Activated T-cell treated with anti-CD3 and anti-CD28 coated beads for 4 hours (primary cell): ENCODE results near the gene PDE6H.
A peak's percentile ranks its signal among the peaks of the same experiment; 100 is the strongest.

Source experiments
- DNase-seq: peaks from one replicate; pipeline ENCODE4 v3.0.0-alpha.2; 2020

Gene PDE6H

DNA sequence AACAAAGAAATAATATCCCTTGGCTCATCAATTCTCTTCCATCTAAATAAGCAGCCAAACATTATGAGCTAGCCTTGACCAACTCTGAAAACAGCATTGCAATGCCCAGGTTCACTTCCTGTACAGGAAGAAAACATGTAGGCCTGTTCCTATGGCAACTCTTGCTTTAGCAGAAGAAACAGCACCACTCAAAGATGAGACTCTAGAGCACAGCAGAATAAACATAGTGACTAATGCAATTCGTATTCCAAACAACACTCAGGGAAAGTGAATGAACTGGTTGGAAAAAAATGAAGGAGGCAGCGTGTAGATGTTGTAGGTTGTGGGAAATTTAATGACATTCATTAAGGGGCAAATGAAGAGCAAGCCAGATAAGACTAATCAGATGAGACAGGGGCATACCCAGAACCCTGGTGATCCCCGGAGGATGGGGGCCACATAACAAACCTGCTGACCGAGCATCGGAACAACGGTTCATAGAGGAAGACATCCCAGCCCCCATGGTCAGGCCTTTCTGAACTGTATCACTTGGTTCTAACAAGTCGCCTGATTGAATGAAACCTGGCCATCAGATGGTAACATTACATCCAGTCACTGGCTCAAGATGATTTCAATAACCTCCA lies 20.4 kb upstream of the PDE6H start:
- DNase-seq, result no peak

DNA sequence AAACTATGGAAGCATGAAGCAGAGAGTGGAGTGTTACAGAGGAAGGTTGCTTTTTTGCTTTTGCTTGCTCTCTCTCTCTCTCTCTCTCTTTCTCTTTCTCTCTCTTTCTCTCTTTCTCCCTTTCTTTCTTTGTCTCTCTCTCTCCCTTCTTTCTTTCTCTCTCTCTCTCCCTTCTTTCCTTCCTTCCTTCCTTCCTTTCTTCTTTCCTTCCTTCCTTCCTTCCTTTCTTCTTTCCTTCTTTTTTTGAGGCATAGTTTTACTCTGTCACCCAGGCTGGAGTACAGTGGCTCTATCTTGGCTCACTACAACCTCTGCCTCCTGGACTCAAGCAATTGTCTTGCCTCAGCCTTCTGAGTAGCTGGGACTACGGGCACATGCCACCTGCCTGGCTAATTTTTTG lies 19.1 kb upstream of the PDE6H start:
- no peak for DNase-seq

DNA sequence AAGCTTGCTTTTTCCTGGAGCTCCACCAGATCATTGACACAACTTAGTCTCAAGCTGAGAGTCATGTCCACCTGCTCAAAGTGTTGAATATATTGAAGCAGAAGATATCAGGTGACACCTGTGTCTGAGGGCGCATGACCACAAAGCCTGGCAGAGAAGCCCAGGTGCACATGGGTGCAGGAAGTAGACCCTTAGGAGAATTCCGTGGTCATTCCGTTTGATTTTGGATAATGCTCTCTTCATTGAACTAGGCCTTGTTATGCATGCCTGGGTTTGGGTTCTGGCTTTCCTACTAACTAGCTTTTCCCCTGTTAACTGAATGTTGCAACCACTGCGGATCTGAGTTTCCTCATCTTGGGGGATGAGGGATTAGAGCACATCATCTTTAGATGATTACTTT lies 18.6 kb upstream of the PDE6H start:
- DNase-seq, result no peak

DNA sequence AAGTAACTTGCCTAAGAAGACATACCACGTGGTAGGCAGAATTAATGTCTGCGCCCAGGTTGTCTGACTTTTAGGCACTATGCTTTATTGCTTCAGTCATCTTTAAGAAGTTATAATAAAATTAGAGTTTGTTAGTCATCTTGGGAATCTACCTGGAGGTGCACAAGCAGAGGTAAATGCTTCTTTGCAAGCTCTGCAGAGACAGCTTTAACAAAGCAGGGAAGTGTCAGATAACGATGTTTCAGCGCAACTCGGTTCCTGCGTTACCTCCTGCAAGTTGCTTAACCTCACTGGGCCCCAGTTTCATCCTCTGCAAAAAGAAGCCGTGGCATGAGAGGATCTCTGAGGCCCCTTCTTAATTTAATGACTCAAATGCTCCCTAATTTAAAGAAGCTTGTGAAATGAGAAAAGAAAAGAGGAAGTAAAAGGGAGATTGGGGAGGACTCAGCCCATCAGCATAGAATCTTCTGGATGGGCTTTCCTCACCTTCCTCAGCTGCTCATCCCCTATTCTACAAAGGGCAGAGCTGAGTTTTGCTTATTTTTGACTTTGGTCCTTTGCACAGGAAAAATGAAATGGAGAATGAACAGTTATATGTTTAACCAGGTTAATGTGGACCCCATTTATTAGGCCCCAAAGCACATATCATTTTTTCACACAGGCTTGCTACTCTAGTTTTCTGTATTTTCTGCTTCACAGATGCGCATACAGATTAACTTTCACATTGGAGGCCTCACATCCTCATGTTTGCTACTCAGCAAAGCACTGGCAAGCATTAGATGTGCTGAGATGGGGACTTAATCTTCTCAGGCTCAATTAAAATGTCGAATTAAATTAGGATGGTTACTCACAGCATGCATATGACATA lies 16.6 kb upstream of the PDE6H start:
- no peak for DNase-seq

DNA sequence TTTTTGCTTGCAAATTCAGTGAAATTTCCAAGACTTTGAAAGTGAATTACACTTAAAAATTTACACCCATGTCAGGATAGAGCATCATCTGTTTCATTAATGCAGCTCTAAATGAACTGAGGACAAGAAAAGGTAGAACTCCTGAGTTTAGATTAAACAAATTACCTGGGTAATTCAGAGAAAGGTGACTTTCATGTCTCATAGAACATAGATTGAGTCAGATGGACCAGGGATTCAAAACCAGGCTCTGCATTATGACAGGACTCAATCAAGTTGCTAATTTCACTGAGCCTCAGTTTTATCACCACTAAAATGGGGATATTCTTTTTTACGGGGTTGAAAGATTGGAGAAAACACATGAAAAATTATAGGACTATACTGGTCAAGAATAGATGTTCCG lies 15.9 kb upstream of the PDE6H start:
- no peak for DNase-seq

DNA sequence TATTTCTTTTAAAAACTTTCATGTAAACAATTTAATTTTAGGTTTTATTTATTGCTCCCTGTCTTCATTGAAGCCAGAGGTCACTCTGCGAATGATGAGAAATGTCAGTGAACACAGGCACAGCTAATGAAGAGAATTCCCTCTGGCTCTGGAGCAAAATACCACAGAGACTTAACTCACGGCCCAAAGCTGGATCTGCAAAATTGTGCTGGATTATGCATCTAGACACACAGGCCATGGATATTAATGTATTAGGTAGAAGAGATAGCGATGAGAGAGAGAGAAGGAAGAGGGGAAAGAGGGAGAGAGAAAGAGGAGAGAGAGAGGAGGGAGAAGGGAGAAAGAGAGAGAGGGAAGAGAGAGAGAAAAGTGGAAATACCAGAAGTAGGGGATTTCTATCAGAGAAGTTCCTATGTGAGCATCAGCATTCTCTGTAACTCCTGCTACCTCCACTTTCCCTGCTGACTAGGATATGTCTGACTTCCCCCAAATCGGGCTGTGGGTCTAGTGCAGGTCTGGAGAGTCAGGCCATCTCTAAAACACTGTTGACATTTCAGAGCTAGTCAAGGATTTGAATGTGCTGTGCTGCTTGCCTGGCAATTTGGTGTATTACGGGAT lies 15.2 kb upstream of the PDE6H start:
- no peak for DNase-seq

DNA sequence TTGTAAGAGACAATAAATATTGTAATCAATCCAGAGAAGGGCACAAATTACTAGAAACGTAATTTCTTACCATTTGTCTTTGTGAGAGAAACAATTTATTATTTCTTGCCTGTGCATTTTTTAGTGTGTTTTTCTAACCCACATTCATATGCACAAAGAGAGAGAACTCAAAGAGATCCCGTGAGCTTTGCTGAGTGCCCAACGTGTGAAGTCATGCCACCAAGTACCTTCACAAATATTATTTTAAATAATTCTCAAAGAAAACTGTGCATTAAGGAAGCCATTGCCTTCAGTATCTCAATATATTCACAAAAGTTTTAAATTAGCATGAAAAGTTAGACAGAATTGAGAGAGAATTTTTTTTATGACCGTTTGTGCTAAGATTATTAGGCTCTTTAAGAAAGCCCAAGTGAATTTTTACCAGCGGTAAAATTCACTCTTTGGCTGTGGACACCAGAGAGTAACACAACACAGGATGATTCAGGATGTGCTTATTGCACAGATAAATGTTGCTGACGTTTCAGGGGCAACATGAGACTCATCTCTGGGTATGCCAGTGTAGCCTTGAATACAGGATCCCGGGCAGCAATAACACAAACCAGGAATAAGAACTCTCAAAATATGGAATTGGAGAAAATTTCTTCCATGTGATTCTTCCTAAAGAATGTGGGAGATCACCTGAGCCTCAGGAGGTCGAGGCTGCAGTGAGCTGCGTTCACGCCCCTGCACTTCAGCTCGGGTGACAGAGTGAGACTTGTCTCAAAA lies 14.3 kb upstream of the PDE6H start:
- DNase-seq, result no peak

DNA sequence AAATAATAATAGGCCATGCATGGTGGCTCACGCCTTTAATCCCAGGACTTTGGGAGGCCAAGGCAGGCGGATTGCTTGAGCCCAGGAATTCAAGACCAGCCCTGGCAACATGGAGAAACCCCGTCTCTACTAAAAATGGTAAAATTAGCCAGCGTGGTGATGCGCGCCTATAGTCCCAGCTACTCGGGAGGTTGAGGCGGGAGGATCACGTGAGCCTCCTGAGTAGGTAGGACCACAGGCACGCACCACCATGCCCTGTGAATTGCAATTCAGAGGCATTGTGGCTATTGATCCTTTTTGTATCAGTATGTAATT lies 13.8 kb upstream of the PDE6H start:
- DNase-seq, result no peak

DNA sequence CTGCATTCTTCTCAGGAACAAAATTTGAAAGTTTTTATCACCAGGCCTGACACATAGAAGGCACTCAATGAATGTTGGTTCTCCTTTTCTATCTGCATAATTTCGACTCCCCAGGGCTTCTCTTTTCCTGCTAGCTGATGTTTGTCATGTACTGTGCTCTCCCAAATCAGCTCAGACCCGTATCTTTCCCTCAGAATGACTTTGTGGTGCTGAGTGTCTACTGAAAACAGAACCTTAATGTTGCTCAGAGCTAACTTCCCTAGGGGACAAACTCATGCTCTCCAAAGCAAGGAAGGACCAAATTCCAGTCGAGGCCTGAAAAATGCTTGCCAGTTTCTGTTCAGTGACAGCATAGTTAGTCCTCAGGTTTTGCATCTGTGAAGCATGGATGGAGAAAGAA lies 13.4 kb upstream of the PDE6H start:
- no peak for DNase-seq

DNA sequence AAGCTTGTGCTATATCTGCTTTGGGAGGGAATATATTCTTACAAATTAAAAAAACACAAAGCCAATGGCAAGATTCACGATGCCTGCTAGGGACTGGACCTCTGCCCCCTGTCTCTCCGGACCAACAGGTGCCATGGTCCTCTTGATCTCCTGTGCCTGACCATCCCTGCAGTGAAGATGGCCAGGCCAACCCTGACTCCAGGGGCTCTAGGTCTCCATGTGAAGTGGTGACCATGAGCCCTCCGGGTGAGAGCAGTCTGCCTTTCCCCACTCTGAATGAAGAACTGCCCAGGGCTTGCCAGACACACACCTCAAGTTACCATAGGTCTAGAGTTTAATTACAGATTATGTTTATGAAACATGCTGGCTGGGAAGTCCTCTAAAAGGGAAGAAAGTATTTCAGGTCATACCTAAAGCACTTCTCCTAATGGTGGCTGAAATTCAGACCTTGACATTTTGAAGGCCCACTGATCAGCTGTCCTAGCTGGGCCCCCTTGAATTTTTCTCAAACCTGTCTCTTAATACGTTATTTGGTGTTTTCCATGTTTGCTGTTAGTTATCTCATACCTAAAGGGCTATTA lies 12.8 kb upstream of the PDE6H start:
- DNase-seq, result no peak

DNA sequence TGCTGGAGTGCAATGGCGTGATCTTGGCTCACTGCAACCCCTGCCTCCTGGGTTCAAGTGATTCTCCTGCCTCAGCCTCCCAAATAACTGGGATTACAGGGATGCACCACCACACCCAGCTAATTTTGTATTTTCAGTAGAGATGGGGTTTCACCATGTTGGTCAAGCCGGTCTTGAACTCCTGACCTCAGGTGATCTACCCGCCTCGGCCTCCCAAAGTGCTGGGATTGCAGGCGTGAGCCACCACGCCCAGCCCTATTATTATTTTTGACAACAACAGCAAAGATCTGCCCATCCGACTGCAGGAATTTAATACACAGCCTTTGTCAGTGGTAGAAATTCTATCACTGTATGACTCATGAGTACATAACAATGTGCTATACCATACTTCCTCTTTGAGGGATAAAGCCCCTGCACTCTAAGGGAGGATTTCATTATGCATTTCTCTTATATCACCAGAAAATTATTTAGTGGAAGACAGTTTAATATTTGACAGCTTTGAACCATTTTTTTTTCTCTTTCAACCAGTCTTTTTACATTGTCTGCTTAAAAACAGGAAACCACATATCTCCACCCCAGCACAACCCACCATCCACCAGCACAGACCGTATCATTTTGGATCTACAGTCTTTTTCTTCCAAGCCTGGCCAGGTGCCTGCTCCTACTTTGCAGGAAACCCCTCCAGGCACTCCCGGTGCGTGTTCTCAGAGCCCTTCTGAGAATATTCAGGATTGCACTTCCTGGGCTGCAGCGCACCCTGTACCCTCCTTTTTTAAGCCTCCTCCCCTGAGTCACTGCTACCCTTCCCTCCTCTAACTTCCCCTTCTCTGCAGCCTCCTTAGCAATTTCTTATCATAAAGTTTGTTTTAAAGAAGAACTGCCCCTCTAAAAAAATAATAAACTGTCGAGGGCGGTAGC lies 12.0 kb upstream of the PDE6H start:
- no peak for DNase-seq

DNA sequence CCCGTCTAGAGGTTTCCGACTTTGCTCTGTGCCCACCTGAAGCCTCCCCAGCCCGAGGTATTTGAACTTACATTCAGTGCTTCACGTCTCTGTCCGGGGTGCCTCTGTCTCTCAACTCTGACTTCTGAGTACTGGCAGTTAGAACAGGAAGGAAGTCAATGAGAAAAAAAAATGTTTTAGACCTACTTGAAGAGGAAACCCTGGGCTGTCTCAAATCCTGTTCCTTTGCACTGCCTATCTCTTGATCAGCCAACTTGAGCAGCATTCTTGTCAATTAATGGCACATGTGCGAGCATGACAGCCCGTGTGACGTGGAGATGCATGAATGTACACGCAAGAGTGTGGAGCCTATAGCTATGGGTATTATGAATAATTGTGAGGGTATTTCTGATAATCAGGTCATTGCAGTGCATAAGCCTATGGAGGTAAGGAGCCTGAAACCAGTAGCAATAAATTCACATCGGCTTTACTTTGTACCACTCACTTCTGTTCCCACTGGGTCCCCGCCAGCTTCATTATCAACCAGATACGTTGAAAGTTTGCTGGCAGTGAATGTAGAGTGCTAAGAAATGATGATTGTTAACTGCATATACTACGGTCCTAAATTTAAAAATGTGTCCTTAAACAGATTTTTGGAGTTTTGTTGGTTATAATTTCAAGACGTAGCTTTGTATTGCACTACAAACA lies 11.2 kb upstream of the PDE6H start, which contains the start of gene ARHGDIB:
TSS of gene ARHGDIB (minus strand) at position 136 of the 687 bp plus-strand sequence. CDS start 10,889 bp downstream, outside the sequence.
- DNase-seq, result peak; percentile 55

DNA sequence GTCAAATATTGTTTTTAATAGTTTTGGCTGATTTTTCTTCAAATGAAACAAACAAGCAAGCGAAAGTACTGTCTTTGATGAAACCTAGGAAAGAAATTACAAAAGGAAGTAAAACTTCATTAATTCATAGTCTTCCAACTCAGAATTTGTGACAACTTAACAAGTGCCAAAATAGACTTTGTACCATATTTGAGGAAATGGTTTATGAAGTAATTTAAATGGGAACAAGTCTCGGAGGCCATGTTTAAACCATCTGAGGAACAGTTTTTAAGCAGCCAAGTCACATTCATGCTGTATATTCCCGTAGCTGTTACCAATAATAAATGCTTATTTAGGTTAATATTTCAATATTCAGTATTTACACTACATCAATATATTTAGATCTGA lies 10.7 kb upstream of the PDE6H start:
- DNase-seq, result no peak

DNA sequence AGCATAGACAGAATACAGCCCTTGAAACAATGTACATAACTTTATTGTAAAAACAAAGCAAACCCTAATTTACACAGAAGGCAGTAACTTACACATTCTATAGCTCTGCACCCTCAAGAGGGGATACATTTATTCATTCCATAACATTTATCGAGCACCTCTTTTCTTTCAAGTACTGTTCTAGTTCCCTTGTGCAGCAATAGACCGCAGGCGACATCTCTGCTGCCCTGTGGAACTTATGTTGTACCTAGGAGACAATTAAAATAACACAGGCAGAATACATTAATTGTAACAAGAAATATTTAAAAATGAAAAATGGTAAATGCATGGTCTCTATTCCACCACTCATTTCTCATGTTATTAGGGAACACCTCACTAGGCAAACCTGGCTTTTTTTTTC lies 10.0 kb upstream of the PDE6H start:
- no peak for DNase-seq

DNA sequence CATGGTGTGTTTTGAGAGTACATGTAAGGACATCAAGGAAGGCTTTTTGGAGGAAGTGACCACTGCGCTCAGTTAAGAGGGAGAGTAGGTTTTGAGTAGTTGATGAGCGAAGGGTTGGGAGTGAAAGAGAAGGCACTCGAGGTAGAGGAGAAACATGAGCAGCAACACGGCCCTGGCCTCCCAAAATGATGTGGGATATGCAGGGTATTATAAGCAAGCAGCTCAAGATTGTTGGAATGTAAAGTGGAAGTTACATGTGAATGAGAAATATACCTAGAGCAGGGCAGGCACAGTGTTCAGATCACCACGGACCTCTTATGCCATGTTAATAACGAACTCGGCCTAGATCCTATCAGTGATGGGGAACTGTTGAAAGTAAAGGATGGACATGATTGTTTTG lies 9.3 kb upstream of the PDE6H start:
- DNase-seq, result no peak

DNA sequence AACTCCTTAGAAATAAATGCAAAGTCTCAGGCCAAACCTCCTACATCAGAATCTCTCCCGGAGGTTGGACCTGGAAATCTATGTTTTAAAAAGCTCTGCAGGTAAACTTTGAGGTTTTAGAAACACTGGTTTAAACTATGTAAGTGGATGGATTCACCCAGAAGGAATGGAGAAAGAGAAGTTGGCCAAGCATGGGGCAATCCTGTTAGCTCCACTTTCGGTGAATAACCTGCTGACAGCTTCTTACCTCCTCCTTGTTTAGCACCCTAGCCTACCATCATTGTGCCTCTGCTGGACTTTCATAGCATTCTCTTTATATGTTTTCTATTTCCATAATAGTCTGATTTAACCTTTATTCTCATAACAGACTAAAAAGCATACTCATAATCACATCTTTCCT lies 8.4 kb upstream of the PDE6H start:
- DNase-seq, result no peak

DNA sequence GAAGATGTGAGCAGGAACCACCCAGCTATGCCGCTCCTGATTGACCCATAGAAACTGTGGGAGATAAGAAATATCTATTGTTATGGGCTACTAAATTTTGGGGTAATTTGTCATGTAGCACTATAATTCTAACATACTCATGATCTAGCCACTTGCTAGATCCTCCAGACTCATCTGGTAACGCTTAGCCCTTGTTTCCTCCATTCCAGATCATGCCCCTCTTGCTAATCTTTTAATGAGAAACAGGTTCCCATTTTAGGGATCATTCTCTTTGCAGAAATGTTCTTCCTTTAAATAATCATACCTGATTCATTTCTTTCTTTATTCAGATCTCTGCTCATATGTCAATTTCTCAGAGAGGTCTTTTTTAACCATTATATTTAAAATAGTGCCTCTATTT lies 7.6 kb upstream of the PDE6H start:
- DNase-seq, result no peak

DNA sequence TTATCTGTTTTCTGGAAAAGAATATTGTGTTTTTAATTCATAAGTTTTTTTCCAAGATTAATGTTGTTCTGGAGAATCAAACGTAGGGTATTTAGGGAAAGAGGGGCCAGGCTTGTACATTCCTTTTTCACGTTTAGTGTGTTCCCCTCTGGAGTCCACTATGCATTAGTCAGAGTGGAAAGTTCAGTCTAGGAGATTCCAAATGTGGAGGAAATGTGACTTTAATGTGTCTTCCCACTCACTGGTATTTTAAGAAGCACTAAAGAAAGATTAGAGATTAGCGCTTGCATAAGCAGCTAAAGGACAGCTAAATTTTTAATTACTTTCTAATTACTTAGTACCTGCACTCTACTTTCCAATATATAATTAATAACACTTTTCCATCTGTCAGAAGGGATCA lies 4.4 kb upstream of the PDE6H start:
- no peak for DNase-seq

DNA sequence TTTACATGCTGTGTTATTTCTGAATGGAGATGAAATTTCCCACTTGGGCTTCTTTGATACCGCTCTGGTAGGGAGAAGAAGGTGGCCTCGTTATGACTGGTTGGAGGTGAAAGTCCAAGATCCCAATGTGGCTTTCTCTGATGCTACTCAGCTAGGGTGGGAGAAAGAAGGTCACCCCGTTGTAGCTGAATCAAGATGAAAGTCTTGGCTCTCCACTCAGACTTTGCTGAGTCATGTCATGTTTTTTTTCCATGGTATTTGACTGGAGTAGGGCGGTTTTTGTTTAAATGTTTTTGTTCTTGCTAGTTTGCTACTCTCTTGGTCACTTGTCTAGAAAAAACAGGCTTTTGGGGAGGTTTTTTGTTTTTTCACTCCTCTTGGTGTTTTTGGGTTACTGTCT lies 2.4 kb upstream of the PDE6H start:
- DNase-seq, result no peak

DNA sequence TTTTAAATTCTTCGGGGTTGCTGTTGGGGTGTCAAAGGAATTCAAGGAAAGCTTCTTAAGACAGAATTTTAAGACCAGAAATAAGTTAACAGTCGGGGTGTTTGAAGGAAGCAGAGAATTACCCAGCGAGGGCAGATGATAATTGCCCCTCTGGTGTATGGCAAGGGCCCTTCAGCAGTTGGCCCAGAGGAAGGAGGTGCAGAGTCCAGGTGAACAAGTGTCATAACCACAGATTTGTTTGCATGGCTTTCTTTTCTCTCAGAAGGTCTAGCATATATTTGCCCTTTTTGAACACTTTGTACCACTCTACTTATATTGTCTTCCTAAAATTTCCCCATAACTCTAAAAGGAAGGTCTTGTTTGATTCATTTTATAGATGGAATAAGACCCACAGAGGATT lies 1.8 kb downstream of the PDE6H start:
- DNase-seq, result no peak

DNA sequence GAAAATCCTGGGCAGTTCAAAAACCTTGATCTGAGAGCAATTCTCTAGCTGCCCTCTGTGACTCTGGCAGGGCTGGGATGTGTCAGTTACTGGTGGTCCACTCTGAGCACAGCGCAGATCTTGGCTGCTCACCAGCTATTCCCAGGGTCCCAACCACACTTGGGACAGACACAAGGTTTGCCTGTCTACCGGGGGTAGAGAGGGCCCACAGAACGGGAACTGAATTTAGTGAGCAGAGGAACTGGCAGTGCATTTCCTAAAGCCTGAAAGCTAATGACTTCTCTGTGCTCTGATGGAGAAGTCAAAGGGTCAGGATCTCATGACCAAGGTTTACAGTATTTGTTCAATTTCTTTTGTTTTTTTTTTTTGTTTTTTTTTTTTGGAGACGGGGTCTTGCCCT lies 2.6 kb downstream of the PDE6H start:
- no peak for DNase-seq

DNA sequence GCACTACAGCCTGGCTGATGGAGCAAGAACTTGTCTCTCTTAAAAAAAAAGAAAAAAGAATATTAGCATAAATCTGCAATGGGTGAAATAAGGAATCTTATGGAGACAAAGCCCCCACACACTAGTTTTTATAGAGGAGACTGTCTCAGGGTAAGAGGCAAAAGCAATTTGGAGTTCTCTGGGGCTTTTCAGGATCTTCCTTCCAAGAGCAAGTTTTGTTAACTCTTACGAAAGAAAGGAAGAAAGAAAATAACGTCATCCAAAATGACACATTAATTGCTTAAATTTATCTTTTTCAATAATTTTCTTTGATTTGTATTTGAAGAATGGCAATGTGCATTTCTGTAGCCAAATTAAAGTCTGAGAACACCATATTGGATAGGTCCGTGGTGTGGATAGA lies 3.8 kb downstream of the PDE6H start:
- DNase-seq, result no peak
